Duodenal mucosa (tissue), 2 donors: Measurements from ENCODE around the gene ZNF507.
"Not testable (repeated sequence)": the region's sequence is repeated elsewhere in the genome, so short reads cannot be mapped to it uniquely, and the experiment has no call there.

ENCODE experiments used
- H3K27ac ChIP-seq: one replicate; pipeline ENCODE4 v1.7.0; 2013; ENCODE audit warnings: low read depth, low read length
- H3K27me3 ChIP-seq, 2 donors: one replicate each; pipeline ENCODE4 v1.7.0; 2013; ENCODE audit warnings: low read length in 2 of 2, control low read depth in 1 of 2; ENCODE audit not compliant: insufficient read depth in 2 of 2, control insufficient read depth in 1 of 2
- H3K36me3 ChIP-seq, 2 donors: one replicate each; pipeline ENCODE4 v1.7.0; 2013; ENCODE audit warnings: low read length in 2 of 2, control low read depth in 1 of 2; ENCODE audit not compliant: insufficient read depth in 2 of 2, control insufficient read depth in 1 of 2
- H3K4me1 ChIP-seq, 2 donors: one replicate each; pipeline ENCODE4 v1.7.0; 2013; ENCODE audit warnings: low read length in 2 of 2, control low read depth in 1 of 2; ENCODE audit not compliant: insufficient read depth in 2 of 2, control insufficient read depth in 1 of 2
- H3K4me3 ChIP-seq, 2 donors: one replicate each; pipeline ENCODE4 v1.7.0; 2013; ENCODE audit warnings: low read length in 2 of 2, low read depth in 1 of 2
- H3K9ac ChIP-seq, 2 donors: one replicate each; pipeline ENCODE4 v1.7.0; 2013; ENCODE audit warnings: low read length in 2 of 2, low read depth in 1 of 2
- H3K9me3 ChIP-seq, 2 donors: one replicate each; pipeline ENCODE4 v1.7.0; 2013; ENCODE audit warnings: low read length in 2 of 2, control low read depth in 1 of 2; ENCODE audit not compliant: control insufficient read depth in 1 of 2

The ZNF507 gene

GRCh38 chr19:32363632-32364031 lies 18.2 kb downstream of the ZNF507 start:
- Histone ChIP-seq H3K9me3 (no peaks in the 10 kb centered on the region), H3K4me1 (peaks cover 0 to 15% of the 10 kb centered on the region in 2 donors), H3K27me3 (no peaks in the 10 kb centered on the region), H3K27ac (no peak overlapping the region), H3K9ac (no peak overlapping the region), H3K36me3 (peaks cover 23 to 59% of the 10 kb centered on the region in 2 donors), H3K4me3 (no peak overlapping the region)

- Histone ChIP-seq H3K4me1 (peaks cover 0 to 15% of the 10 kb centered on the region in 2 donors), H3K9ac (no peak overlapping the region), H3K36me3 (peaks cover 21 to 58% of the 10 kb centered on the region in 2 donors), H3K27ac (no peak overlapping the region), H3K27me3 (no peaks in the 10 kb centered on the region), H3K4me3 (no peak overlapping the region), H3K9me3 (no peaks in the 10 kb centered on the region)
Observed at GRCh38 chr19:32364040-32364439, 18.6 kb downstream of the ZNF507 start.

- Histone ChIP-seq H3K9ac (no peak overlapping the region), H3K9me3 (no peaks in the 10 kb centered on the region), H3K36me3 (peaks cover 10 to 60% of the 10 kb centered on the region in 2 donors), H3K27ac (no peak overlapping the region), H3K27me3 (no peaks in the 10 kb centered on the region), H3K4me3 (no peak overlapping the region), H3K4me1 (peaks cover 0 to 15% of the 10 kb centered on the region in 2 donors)
Observed at GRCh38 chr19:32367063-32367462, 21.7 kb downstream of the ZNF507 start.

GRCh38 chr19:32367948-32368536 lies 22.6 kb downstream of the ZNF507 start:
- H3K9me3 ChIP-seq, result no peaks in the 10 kb centered on the region
- H3K4me1 ChIP-seq, result peaks cover 4 to 14% of the 10 kb centered on the region in 2 donors
- H3K36me3 ChIP-seq, result peaks cover 13 to 60% of the 10 kb centered on the region in 2 donors
- no peak overlapping the region for H3K4me3 ChIP-seq
- no peak overlapping the region for H3K27ac ChIP-seq
- H3K9ac ChIP-seq, result no peak overlapping the region
- no peaks in the 10 kb centered on the region for H3K27me3 ChIP-seq

DNA sequence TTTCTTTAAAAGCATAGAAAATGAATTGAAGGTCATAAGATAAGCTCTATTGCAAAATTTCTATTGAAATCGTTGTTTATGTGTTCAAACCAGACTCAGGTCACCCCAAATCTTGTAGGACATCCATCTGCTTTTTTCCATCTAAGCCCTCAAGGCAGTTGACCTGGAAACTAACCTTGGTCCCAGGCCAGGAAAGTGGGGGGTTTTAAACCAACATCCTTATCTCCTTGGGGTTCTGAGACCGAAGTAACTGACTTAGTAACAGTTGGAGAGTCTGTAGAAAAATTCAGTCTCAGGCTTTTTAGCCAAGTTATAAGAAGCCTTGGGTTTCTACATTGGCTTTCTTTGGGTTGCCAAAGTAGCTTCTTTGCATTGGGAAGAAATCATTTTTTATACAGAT lies 23.4 kb downstream of the ZNF507 start:
- Histone ChIP-seq H3K4me3 (no peak overlapping the region), H3K27me3 (no peaks in the 10 kb centered on the region), H3K4me1 (peaks cover 11 to 13% of the 10 kb centered on the region in 2 donors), H3K9ac (no peak overlapping the region), H3K9me3 (no peaks in the 10 kb centered on the region), H3K27ac (no peak overlapping the region), H3K36me3 (peaks cover 13 to 55% of the 10 kb centered on the region in 2 donors)

- Histone ChIP-seq H3K27me3 (no peaks in the 10 kb centered on the region), H3K36me3 (peaks cover 15 to 39% of the 10 kb centered on the region in 2 donors), H3K9me3 (no peaks in the 10 kb centered on the region), H3K9ac (no peak overlapping the region), H3K27ac (peak overlapping the region; percentile 33), H3K4me3 (peak overlapping the region; percentile 23 to 37), H3K4me1 (peaks cover 11 to 14% of the 10 kb centered on the region in 2 donors)
Observed at GRCh38 chr19:32372726-32373517, 27.5 kb downstream of the ZNF507 start.

DNA sequence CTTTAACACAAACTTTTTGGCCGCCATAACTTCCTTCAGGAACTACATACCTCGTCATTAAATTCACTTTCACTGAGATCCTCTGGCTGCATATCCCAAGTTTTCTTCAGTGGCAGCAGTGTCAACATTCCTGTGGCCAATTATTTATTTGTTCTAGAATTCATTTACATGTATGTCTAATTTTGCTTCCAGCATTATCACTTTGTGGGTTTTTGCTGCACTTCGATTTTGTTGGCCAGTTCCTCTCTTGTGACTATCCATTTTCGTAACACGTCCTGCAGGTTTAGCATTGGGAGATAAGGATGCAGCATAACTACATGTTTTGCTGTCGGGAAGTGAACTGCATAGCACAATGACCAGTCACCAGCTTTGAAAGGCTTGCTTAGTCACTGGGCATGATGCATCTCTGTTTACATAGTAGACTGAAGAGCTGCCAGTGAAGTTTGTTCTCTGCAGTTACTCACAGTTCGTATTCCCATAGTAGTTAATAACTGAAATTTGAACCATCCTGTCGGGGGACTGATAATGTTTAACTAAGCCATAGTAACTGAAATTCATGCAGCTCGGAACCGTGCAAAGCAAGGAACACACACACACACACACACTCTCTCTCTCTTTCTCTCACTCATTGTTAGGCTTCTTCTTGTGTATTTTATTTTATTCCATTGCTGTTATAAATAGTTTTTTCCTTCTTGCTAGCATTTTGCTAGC lies 28.3 kb downstream of the ZNF507 start:
- Histone ChIP-seq H3K27ac (peak overlapping the region; percentile 33), H3K27me3 (no peaks in the 10 kb centered on the region), H3K4me1 (peaks cover 11 to 14% of the 10 kb centered on the region in 2 donors), H3K36me3 (peaks cover 17 to 36% of the 10 kb centered on the region in 2 donors), H3K9ac (no peak overlapping the region), H3K4me3 (peak overlapping the region; percentile 23 to 37), H3K9me3 (no peaks in the 10 kb centered on the region)

DNA sequence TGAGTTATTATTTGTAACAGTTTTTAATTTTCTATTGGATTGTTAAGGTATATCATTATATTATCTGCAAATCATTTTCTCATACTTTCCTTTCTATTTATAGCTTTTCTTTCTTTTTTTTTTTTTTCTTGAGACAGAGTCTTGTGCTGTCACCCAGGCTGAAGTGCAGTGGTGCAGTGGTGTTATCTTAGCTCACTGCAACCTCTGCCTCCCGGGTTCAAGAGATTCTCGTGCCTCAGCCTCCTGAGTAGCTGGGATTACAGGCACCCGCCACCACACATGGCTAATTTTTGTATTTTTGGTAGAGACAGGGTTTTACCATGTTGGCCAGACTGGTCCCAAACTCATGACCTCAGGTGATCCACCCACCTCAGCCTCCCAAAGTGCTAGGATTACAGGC lies 29.0 kb downstream of the ZNF507 start:
- H3K27ac ChIP-seq, H3K9ac ChIP-seq, H3K27me3 ChIP-seq, H3K9me3 ChIP-seq: not testable (repeated sequence)
- Histone ChIP-seq H3K36me3 (peaks cover 19 to 33% of the 10 kb centered on the region in 2 donors), H3K4me3 (peak overlapping the region in 1 of 2 donors; percentile 24), H3K4me1 (peaks cover 11 to 14% of the 10 kb centered on the region in 2 donors)

- H3K4me3 ChIP-seq, H3K9me3 ChIP-seq, H3K27ac ChIP-seq, H3K9ac ChIP-seq, H3K27me3 ChIP-seq: not testable (repeated sequence)
- Histone ChIP-seq H3K36me3 (peaks cover 19 to 23% of the 10 kb centered on the region in 2 donors), H3K4me1 (peaks cover 20 to 21% of the 10 kb centered on the region in 2 donors)
Observed at GRCh38 chr19:32377088-32377487, 31.7 kb downstream of the ZNF507 start.

DNA sequence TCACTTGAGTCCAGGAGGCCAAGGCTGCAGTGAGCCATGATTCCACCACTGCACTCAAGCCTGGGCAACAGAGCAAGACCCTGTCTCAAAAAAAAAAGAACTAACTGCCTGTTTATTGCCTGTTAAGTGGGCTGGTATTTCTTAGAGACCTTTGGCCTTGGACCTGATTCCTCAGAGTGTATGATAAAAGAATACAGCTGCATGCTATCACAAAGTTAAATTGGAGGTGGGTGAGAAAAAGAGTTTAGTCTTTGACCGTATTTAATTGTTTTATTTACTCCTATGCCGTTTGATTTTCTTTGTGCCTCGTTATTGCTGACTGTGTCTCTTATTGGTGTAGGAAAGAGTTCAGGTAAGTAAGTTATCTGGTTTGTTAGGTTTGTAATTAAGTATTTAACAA lies 34.9 kb downstream of the ZNF507 start:
- no peak overlapping the region for H3K9ac ChIP-seq
- no peak overlapping the region for H3K27ac ChIP-seq
- no peaks in the 10 kb centered on the region for H3K9me3 ChIP-seq
- H3K27me3 ChIP-seq, result no peaks in the 10 kb centered on the region
- no peak overlapping the region for H3K4me3 ChIP-seq
- peaks cover 6 to 13% of the 10 kb centered on the region in 2 donors for H3K4me1 ChIP-seq
- peaks cover 23% of the 10 kb centered on the region in 2 donors for H3K36me3 ChIP-seq
